GM12878 (cell line): Measurements from ENCODE around the gene CCDC61. TPM values are rescaled to one million over a fixed set of nuclear protein-coding genes. Genes with fewer than 3 reads are reported as not detected.

Source experiments
- ATAC-seq: fragments of 200-7000 bp; cut with Tn5 transposase; 3 replicates; pipeline ENCODE4 v1.9.1; 2020; ENCODE audit warnings: mild to moderate bottlenecking, moderate library complexity
- BruUV-seq: library from RNA; stranded (reverse); fragments of 400-500 nt; replicated peaks from 2 replicates; lab custom pipeline; 2021; lab: Mats Ljungman, UMichigan
- CTCF ChIA-PET: fragments of 300-600 bp; sonication (Branson Sonifier 250); formaldehyde crosslinking; extraction: SDS; loops from one replicate; lab custom pipeline; 2021; ENCODE audit warnings: inconsistent platforms; lab: Yijun Ruan, JAX
- POLR2A ChIA-PET: fragments of 350-600 bp; formaldehyde crosslinking; extraction: SDS; loops from one replicate; lab custom pipeline; 2021; ENCODE audit warnings: inconsistent platforms; lab: Charles Lee
- RAD21 ChIA-PET: fragments of 300-600 bp; sonication (Branson Sonifier 250); formaldehyde crosslinking; loops from one replicate; lab custom pipeline; 2023; ENCODE audit warnings: antibody characterized with exemption; ENCODE audit not compliant: unreplicated experiment; lab: Charles Lee
- SMC1A ChIA-PET: fragments of 300-600 bp; sonication (Branson Sonifier 250); formaldehyde crosslinking; loops from one replicate; lab custom pipeline; 2023; ENCODE audit not compliant: unreplicated experiment, uncharacterized antibody; lab: Charles Lee
- DNase-seq: peaks from one replicate; pipeline ENCODE4 v3.0.0-alpha.2; 2011; ENCODE audit warnings: low read depth, low spot score
- FAIRE-seq: peaks from 3 replicates; lab custom pipeline; 2011; peaks lifted over from hg19 to GRCh38; lab: Jason Lieb, UNC
- H2AFZ ChIP-seq: 2 replicates; pipeline ENCODE4 v1.6.0; 2011; ENCODE audit warnings: low read depth, low read length, control low read depth; ENCODE audit not compliant: control insufficient read depth
- H3K27ac ChIP-seq: 2 replicates; pipeline ENCODE4 v1.5.1; 2011; ENCODE audit warnings: control low read depth; ENCODE audit not compliant: control insufficient read depth, insufficient read depth
- H3K27me3 ChIP-seq, 2 experiments: replicated peaks in 1 of 2; 2 replicates each; pipeline versions ENCODE4 v1.6.0 to v1.6.1; 2011; ENCODE audit warnings: low read length in 1 of 2; ENCODE audit not compliant: control insufficient read depth in 2 of 2, insufficient read depth in 2 of 2
- H3K36me3 ChIP-seq, 2 experiments: 2 replicates each; pipeline ENCODE4 v1.5.1; 2011; ENCODE audit warnings: low read length in 1 of 2; ENCODE audit not compliant: control insufficient read depth in 2 of 2, insufficient read depth in 2 of 2
- H3K4me1 ChIP-seq: 2 replicates; pipeline ENCODE4 v1.6.1; 2011; ENCODE audit warnings: mild to moderate bottlenecking, low read length, moderate library complexity, mixed read lengths; ENCODE audit not compliant: control insufficient read depth, insufficient read depth
- H3K4me2 ChIP-seq: 2 replicates; pipeline ENCODE4 v1.6.0; 2011; ENCODE audit warnings: control low read depth; ENCODE audit not compliant: control insufficient read depth, insufficient read depth
- H3K4me3 ChIP-seq: fragments of 200-600 bp; sonication (generic); 2 replicates; pipeline ENCODE4 v1.5.1; 2016
- H3K79me2 ChIP-seq: 2 replicates; pipeline ENCODE4 v1.6.0; 2011; ENCODE audit warnings: low read length; ENCODE audit not compliant: control insufficient read depth, insufficient read depth
- H3K9ac ChIP-seq: 2 replicates; pipeline ENCODE4 v1.8.0; 2011; ENCODE audit warnings: low read length, control low read depth, mixed read lengths; ENCODE audit not compliant: control insufficient read depth, insufficient read depth
- H3K9me3 ChIP-seq: replicated peaks from 3 replicates; pipeline ENCODE4 v1.5.1; 2011; ENCODE audit warnings: mild to moderate bottlenecking, low read length; ENCODE audit not compliant: control insufficient read depth, insufficient read depth
- H4K20me1 ChIP-seq: 2 replicates; pipeline ENCODE4 v1.6.0; 2011; ENCODE audit not compliant: control insufficient read depth, insufficient read depth
- BACH1 ChIP-seq: fragments of 450-650 bp; IDR thresholded peaks from 2 replicates; pipeline ENCODE4 v1.6.1; 2017; ENCODE audit warnings: mild to moderate bottlenecking, borderline replicate concordance
- BRCA1 ChIP-seq: IDR thresholded peaks from 2 replicates; pipeline ENCODE4 v1.6.1; 2011; ENCODE audit warnings: low read depth, low read length, improper control_type of control experiment
- CBX3 ChIP-seq: fragments of 200-600 bp; sonication (generic); IDR thresholded peaks from 2 replicates; pipeline ENCODE4 v1.6.1; 2016; ENCODE audit warnings: low read depth, borderline replicate concordance
- E2F4 ChIP-seq: IDR thresholded peaks from 2 replicates; pipeline ENCODE4 v1.6.1; 2012; ENCODE audit warnings: low read depth, low read length, improper control_type of control experiment
- ESRRA ChIP-seq: IDR thresholded peaks from 2 replicates; pipeline ENCODE4 v1.6.1; 2012; ENCODE audit warnings: mild to moderate bottlenecking, low read length, improper control_type of control experiment
- FOS ChIP-seq: IDR thresholded peaks from 3 replicates; pipeline ENCODE4 v1.6.1; 2011; ENCODE audit warnings: borderline replicate concordance; ENCODE audit not compliant: insufficient read length; ENCODE audit errors: extremely low read depth
- MEF2A ChIP-seq: IDR thresholded peaks from 2 replicates; pipeline ENCODE4 v1.6.1; 2011; ENCODE audit warnings: low read depth, mild to moderate bottlenecking, low read length, moderate library complexity; ENCODE audit not compliant: insufficient read depth
- MTA3 ChIP-seq: IDR thresholded peaks from 2 replicates; pipeline ENCODE4 v1.6.1; 2012; ENCODE audit warnings: low read length, inconsistent platforms, borderline replicate concordance
- NR2C2 ChIP-seq: IDR thresholded peaks from 2 replicates; pipeline ENCODE4 v1.6.1; 2011; ENCODE audit warnings: borderline replicate concordance, low read depth; ENCODE audit not compliant: control insufficient read depth, insufficient read length
- RB1 ChIP-seq: fragments of 450-650 bp; formaldehyde crosslinking; IDR thresholded peaks from 2 replicates; pipeline ENCODE4 v1.6.1; 2017; ENCODE audit warnings: mild to moderate bottlenecking, borderline replicate concordance
- RFX5 ChIP-seq: IDR thresholded peaks from 2 replicates; pipeline ENCODE4 v1.6.1; 2011; ENCODE audit warnings: low read depth, low read length, improper control_type of control experiment
- SREBF2 ChIP-seq: IDR thresholded peaks from 2 replicates; pipeline ENCODE4 v1.6.1; 2012; ENCODE audit warnings: mild to moderate bottlenecking, low read length
- SUZ12 ChIP-seq: fragments of 200-600 bp; sonication (generic); IDR thresholded peaks from one replicate; pipeline ENCODE4 v1.6.1; 2018; ENCODE audit warnings: antibody characterized with exemption, mild to moderate bottlenecking; ENCODE audit not compliant: unreplicated experiment
- WGBS: methylation state at CpG from one replicate; pipeline ENCODE4 v1.1.6; 2016; ENCODE audit warnings: low lambda C conversion rate; ENCODE audit not compliant: insufficient replicate concordance, insufficient coverage; ENCODE audit errors: missing lambda C conversion rate; 5-methylcytosine and 5-hydroxymethylcytosine counted together
- in situ Hi-C: fragments of 300-500 bp; cut with MboI; formaldehyde crosslinking; loops from 9 replicates; pipeline ENCODE4 v1.14.3; 2018; ENCODE audit warnings: mixed read lengths
- intact Hi-C: fragments of 100-400 bp; cut with micrococcal nuclease; formaldehyde crosslinking; loops from one replicate; pipeline ENCODE4 v1.14.2; 2022; ENCODE audit not compliant: unreplicated experiment
- polyA plus RNA-seq, 11 experiments: library from polyadenylated mRNA; depleted of rRNA in 4 of 11; unstranded in 6 of 11; stranded (reverse) in 5 of 11; fragments of >200 nt; fragmentation: Nextera tagmentation in 4 of 11; fragmentation: Illumina TruSeq in 1 of 11; extraction: Ambion mirVana in 4 of 11; extraction: Trizol in 1 of 11; gene quantifications; 1 replicate in 1 of 11; 2 replicates in 10 of 11; pipeline versions ENCODE4 v1.2.1 to v1.2.3, GENCODE V29; 2011 to 2016; ENCODE audit warnings: inconsistent platforms in 2 of 11, missing spikeins in 2 of 11, low read depth in 1 of 11
- total RNA-seq, 4 experiments: library from RNA; depleted of rRNA in 3 of 4; stranded (reverse); fragments of >200 nt in 3 of 4; fragmentation: Illumina TruSeq in 1 of 4; extraction: Trizol in 1 of 4; gene quantifications; 2 replicates each; pipeline versions ENCODE4 v1.2.1 to v1.2.3, GENCODE V29; 2013 to 2021
- TF ChIP-seq, protein P1 (sequence below): fragments of 450-650 bp; IDR thresholded peaks from 2 replicates; pipeline ENCODE4 v1.6.1; 2018; ENCODE audit warnings: mild to moderate bottlenecking, low read depth, moderate library complexity; ENCODE audit not compliant: partially characterized antibody
- TF ChIP-seq, protein P2 (sequence below): fragments of 450-650 bp; formaldehyde crosslinking; IDR thresholded peaks from 2 replicates; pipeline ENCODE4 v1.5.0; 2022; ENCODE audit warnings: mild to moderate bottlenecking, missing genetic modification characterization

The CCDC61 gene
- total and polyA plus RNA-seq, 10 of the 15 experiments (the other 5 are each of a cell fraction or from before 2014, with no cell fraction given): 0.27 to 27.1 (median 8.7) TPM

DNA sequence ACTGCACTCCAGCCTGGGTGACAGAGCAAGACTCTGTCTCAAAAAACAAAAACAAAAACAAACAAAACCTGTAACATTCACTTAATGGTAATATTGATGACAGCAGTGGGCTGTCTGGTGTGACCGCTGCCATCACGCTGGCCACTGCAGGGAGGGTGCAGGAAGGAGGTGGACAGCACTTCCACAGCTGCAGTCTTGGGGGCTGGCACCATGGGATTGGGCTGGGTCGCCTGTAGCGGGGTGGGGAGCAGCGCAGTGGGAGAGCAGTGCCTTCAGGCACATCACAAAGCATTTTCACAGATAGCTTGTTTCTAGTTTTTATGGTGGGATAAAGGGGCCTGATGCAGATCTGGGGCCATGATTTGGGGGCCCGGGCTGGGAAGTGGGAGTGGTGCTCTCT, 40.3 kb downstream of the CCDC61 start (continued):
- TF ChIP-seq, protein P1, sequence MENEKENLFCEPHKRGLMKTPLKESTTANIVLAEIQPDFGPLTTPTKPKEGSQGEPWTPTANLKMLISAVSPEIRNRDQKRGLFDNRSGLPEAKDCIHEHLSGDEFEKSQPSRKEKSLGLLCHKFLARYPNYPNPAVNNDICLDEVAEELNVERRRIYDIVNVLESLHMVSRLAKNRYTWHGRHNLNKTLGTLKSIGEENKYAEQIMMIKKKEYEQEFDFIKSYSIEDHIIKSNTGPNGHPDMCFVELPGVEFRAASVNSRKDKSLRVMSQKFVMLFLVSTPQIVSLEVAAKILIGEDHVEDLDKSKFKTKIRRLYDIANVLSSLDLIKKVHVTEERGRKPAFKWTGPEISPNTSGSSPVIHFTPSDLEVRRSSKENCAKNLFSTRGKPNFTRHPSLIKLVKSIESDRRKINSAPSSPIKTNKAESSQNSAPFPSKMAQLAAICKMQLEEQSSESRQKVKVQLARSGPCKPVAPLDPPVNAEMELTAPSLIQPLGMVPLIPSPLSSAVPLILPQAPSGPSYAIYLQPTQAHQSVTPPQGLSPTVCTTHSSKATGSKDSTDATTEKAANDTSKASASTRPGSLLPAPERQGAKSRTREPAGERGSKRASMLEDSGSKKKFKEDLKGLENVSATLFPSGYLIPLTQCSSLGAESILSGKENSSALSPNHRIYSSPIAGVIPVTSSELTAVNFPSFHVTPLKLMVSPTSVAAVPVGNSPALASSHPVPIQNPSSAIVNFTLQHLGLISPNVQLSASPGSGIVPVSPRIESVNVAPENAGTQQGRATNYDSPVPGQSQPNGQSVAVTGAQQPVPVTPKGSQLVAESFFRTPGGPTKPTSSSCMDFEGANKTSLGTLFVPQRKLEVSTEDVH: no peak
- TF ChIP-seq BACH1: no peak
- no peak for TF ChIP-seq SUZ12
- TF ChIP-seq MEF2A: no peak
- no peak for TF ChIP-seq MTA3

GRCh38 chr19:46035986-46036743, 40.9 kb downstream of the CCDC61 start:
- 51% methylated on average over 13 of the region's 13 CpGs for WGBS
- POLR2A ChIA-PET: no interaction called here
- SMC1A ChIA-PET: no interaction called here
- no peak overlapping the region for H3K9ac ChIP-seq
- intact Hi-C loops (no loop called here), in situ Hi-C loops (no loop called here)
- no peaks in the 10 kb centered on the region for H3K36me3 ChIP-seq
- H3K9me3 ChIP-seq: no peaks in the 10 kb centered on the region; the same call in 2 of the 3 replicates
- H2AFZ ChIP-seq: no peak overlapping the region
- no peak for ATAC-seq
- H3K4me2 ChIP-seq: no peak overlapping the region
- CTCF ChIA-PET: no interaction called here
- DNase-seq: no peak
- H3K79me2 ChIP-seq: no peaks in the 10 kb centered on the region
- RAD21 ChIA-PET: interaction anchor here (0.7 kb wide), 1 partner anchor 8 kb away, joined by 4 read pairs; no protein-coding TSS in a partner anchor
- BruUV-seq: no TSS peak
- H3K4me1 ChIP-seq: no peaks in the 10 kb centered on the region
- H4K20me1 ChIP-seq: no peaks in the 10 kb centered on the region
- H3K27ac ChIP-seq: no peak overlapping the region
- no peak overlapping the region for H3K4me3 ChIP-seq
- FAIRE-seq: no peak
- H3K27me3 ChIP-seq: peaks cover 3 to 5% of the 10 kb centered on the region in 2 experiments; a peak in 3 of 4 replicates
- TF ChIP-seq NR2C2 (no peak), E2F4 (no peak), RB1 (no peak), RFX5 (no peak), ESRRA (no peak), SREBF2 (no peak), FOS (no peak), CBX3 (no peak), BRCA1 (no peak)
- TF ChIP-seq, protein P2, sequence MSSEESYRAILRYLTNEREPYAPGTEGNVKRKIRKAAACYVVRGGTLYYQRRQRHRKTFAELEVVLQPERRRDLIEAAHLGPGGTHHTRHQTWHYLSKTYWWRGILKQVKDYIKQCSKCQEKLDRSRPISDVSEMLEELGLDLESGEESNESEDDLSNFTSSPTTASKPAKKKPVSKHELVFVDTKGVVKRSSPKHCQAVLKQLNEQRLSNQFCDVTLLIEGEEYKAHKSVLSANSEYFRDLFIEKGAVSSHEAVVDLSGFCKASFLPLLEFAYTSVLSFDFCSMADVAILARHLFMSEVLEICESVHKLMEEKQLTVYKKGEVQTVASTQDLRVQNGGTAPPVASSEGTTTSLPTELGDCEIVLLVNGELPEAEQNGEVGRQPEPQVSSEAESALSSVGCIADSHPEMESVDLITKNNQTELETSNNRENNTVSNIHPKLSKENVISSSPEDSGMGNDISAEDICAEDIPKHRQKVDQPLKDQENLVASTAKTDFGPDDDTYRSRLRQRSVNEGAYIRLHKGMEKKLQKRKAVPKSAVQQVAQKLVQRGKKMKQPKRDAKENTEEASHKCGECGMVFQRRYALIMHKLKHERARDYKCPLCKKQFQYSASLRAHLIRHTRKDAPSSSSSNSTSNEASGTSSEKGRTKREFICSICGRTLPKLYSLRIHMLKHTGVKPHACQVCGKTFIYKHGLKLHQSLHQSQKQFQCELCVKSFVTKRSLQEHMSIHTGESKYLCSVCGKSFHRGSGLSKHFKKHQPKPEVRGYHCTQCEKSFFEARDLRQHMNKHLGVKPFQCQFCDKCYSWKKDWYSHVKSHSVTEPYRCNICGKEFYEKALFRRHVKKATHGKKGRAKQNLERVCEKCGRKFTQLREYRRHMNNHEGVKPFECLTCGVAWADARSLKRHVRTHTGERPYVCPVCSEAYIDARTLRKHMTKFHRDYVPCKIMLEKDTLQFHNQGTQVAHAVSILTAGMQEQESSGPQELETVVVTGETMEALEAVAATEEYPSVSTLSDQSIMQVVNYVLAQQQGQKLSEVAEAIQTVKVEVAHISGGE (CRISPR knock-in tag): no peak
